ENCODE measurements around the gene HOXA3. TPM values are rescaled to one million over a fixed set of nuclear protein-coding genes. Genes with fewer than 3 reads are reported as not detected.

The HOXA3 gene
- total RNA-seq, 2 experiments from 2014 or later = not detected

DNA sequence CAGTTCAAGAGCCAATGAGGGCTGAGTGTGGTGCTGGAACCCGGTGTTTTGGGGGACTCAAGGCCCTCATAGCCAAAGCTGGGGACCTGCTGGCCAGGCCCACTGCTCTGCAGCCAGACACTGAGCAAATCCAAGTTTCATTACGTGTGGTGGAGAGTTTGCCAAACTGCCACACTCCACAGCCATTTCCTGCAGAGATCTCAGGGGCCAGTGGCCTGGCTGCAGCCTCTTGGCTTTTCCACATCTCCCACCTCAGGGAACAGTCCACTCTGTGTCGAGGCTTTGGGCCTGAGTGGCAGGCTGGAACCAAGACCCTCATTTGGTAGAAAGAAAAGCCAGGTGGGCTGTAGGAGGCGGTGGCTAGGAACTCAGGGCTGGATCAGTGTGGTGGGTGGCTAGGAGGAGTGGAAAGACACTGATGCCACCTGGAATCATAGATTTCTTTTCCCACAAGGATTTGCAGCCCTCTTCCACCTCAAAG lies 29.5 kb upstream of the HOXA3 start:
- ChIA-PET POLR2A (no interaction called here), CTCF (interaction anchor here (0.9 kb wide), 1 partner anchor 16 kb away, joined by 3 read pairs; no protein-coding TSS in a partner anchor)

DNA sequence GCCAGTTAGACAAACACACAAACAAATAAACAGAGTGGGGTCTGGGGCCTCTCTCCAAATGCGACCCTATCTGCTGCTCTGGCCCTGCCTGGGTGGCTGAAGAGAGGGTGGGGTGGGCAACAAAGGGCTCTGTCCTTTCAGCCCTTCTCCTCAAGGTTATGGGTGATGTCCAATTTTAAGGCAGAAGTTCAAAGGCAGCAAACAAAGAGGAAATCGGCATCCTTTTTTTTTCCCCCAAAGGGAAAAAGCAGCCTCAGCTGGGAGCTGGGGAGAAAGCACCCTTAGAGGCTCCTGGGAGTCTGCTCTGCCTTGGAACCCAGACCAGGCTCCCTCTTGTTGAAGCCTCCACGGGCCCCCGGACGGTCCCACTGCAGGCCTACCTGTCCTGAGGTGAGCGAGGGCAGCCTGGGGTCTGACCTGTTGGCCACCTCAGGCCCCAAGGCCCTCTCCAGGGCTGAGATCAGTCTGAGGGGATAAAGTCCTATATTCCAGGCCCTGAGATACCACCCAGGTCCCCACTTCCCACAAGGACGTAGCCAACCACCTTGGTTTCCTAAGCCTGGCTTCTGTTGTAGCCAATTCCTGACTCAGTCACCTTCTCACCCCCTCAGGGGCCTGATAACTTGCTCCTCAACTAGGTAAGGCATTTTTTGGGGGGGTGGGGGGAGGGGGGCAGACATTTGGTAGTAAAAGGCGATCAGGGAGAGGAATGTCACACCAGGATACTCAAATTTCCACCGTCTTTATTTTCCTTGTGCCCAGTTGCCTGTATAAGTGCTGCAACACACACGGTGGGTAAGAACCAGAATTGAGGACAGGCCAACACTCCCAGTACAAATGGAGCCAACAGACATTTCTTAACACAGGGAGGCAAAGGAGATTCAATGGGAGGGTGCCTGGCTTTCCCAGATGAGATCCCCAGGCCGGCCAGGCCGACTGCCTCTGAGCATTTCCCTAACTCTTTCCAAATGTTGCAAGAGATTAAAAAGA lies 28.3 kb upstream of the HOXA3 start:
- CTCF ChIA-PET = interaction anchor here (0.7 to 2.2 kb wide), 4 partner anchors 8 to 27 kb away, joined by 3 to 10 read pairs (median 6); partner anchors contain the start of gene HOXA13
- POLR2A ChIA-PET = no interaction called here

DNA sequence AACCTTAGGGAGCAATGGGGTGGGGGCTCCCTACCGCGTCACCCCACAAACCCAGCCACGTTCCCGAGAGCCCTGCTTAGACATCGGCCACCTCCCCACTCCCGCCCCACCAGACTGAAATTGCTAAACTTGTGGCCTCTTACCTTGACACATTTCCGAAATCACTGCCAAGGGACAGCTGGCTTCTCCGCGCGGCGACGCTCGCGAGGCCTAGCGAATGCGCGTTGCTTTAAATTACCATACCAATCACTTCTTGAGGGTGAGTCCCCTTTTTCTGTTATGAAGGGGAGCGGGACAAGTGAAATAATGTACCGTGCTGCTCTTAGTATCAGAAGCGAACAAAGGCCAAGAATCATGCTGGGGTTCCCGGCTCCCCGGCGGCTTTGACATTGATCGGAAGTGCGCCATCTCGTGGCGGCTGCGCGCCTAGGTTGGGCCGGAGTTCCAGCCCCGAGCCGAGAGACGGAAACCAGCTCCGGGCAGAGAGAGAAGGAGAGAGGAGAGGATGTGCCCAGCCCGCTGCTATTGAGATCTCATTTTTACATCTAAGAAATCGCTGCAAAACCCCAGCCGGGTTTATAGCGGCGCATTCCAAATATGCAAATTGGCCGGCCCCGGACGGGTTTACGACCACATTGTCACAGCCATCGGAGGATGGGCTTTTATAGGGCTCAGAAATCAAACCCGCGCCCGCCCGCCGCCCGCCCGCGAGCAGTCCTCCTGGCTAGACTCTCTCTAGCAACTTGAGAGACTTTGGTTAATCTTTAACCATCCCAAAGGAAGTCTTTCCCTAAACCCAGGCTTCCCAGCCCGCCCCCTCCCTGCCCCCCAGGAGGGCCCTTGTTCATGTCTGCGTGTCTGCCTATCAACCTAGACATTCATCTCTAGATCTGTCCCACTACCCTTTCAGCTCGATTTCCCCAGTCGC lies 27.4 kb upstream of the HOXA3 start:
- ChIA-PET POLR2A (no interaction called here), CTCF (interaction anchor here (0.7 to 2.2 kb wide), 7 partner anchors 9 to 39 kb away, joined by 3 to 10 read pairs (median 4); partner anchors contain the start of gene HOXA13)

DNA sequence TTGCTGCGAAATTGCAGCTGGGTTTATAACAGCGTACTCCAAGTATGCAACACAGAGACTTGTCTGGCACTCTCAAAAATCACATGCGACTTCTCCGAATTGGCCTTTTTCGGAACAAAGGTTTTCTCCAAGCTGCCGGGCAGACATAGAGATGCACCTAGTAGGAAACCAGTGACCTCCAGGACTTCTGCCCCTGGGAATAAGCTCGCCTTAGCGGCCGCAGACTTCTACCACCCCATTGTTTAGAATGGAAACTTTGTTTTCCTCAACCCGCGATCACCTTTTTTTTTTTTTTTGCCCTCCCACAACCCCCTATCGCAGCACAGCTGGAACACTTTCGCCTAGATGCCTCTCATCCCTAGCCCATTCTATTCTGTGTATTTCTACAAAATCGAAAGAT lies 26.6 kb upstream of the HOXA3 start:
- ChIA-PET POLR2A (no interaction called here), CTCF (interaction anchor here (0.7 to 2.2 kb wide), 7 partner anchors 9 to 378 kb away, joined by 3 to 10 read pairs (median 4); partner anchors contain the start of gene HOXA13)

DNA sequence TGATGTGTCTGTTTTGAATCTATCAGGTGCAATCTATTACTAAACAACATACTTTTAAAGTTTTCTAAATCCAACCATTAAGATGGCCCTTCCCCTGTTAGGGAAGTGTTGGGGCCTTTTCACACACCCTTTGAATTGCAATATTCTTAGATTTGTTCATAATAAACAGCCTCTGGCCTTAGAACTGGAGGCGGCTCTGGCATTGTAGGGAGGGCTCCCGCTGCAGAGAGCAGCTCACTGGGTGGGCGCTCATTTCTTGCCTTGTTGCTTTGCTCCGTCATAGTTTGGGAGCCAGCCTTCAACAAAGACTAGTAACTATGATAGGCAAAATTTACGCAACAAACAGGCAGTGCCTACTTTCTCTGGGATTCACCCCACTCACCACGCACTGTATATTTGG lies 26.0 kb upstream of the HOXA3 start:
- POLR2A ChIA-PET = no interaction called here
- CTCF ChIA-PET = interaction anchor here (0.7 to 2.2 kb wide), 4 partner anchors 12 to 379 kb away, joined by 3 to 10 read pairs (median 6); no protein-coding TSS in a partner anchor

DNA sequence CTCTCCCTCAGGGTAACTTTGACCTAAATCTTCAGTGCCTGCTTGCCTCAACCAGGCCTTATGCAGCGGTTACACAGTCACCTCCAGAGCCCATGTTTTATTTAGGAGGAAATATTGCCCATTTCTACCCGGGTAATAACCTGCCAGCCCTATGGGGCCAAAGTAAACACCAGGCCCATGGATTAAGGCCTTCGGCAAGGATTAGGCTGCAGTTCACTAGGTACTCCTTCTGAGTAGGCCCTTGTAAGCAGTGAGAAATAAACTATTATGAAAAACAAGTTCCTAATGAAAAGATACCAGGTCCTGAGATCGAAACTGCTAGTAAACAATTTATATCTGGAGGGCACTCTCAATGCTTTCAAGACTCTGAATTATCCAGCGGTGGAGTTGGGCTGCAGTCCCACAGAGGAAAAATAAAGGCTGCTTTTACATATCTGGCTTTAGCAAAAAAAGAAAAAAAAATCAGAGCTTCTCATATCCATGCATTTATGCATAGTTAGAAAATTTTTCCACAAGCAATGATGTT lies 25.5 kb upstream of the HOXA3 start:
- CTCF ChIA-PET = interaction anchor here (1.3 to 2.2 kb wide), 2 partner anchors 13 to 41 kb away, joined by 3 to 10 read pairs; no protein-coding TSS in a partner anchor
- POLR2A ChIA-PET = no interaction called here

DNA sequence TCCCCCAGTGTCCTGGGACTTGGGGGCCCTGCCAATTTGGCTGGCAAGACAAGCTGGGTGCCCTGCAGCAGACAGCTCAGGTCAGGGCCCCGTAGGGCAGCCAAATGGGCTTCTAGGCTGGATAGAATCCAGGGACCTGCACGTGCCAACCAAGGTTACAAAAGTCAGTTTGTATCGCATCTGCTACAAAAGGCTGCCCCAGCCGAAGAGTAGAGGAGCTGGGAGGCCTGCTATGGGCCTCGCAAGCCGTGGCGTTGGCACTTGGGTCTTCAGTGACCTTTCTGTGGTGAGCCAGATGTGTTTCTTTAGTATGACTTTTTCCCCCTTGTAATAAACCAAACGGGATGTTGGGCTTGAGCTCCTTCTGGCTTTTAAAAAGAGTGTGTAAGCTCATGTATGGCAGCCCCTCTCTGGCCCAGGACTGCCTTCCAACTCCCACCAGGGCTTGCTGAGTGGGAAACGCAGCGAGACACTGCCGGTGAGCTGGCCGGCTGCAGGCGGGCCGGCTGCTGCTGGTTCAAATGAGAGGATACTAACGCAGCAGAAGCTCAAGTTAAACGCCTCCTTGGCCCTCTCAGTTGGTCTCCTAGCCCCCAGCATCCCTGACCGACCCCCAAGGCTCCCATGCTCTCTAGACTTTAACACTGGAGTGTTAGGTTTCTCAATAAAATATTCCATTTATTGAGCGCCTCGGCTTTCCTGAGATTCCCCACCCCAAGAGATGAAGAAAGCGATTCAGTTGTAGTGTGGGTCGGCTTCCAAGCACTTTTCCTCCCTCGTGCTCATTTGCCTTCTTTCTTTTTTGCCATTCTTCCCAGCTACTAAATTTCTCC lies 24.8 kb upstream of the HOXA3 start:
- ChIA-PET CTCF (no interaction called here), POLR2A (no interaction called here)

DNA sequence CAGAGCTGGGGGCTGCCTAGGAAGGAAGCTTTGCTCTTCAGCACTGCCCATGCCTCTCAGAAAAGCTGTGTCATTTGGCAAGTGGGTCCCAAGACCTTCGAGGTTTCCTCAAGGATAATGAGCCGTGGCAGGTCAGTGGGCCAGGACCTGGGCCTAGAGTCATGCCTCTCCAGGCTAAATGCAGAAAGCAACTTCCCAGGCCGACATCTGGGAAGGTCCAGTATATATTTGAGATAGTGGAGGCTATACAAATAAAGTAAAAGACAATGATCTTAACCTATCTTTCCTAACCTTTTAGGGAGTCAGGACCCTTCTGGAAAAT lies 24.1 kb upstream of the HOXA3 start:
- ChIA-PET CTCF (interaction anchor here (1.0 kb wide), 1 partner anchor 9 kb away, joined by 4 read pairs; no protein-coding TSS in a partner anchor), POLR2A (no interaction called here)

DNA sequence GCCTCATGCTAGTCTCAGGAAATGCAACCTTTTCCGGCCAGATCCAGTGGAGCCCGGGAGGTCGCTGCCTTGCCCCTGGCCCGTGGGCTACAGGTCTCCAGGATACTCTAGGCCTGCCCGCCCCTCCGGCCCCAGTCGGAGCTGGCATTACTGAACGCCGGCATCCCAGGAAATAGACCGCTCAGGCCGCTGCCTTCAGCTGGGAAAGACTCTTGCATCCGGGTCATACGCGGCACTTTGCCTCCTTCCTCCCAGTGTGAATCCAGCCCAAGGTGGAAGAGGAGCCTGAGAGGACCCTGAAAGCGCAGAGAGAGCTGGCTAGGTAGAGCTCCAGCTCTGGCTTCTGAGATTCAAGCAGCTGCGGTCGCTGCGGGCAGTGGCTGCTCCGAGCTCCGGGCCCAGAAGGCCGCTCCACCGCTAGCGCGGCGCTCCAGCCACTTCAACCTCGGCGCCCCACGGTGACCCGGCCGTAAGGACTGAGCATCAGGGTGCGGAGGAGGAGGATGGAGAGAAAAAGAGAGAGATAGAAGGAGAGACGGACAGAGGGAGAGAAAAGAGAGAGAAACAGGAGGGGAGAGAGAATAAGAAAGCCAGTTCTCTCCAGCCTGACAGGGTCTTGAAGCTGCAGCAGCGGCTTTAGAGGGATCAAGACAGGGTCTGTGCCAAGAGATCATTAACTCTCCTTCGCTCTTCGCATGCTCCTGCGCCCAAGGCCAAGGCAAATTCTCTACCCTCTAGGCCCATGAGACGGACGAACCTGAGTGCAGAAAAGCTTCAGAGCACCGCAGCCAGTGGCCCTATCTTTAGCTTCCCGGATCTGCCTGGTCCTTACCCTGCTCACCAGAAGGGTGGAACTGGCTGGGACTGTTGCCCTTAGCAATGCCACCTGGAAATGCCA lies 23.5 kb upstream of the HOXA3 start:
- POLR2A ChIA-PET = interaction anchor here (0.6 kb wide), 1 partner anchor 602 kb away, joined by 5 read pairs; no protein-coding TSS in a partner anchor
- CTCF ChIA-PET = interaction anchor here (1.0 to 4.2 kb wide), 2 partner anchors 10 to 14 kb away, joined by 4 to 19 read pairs; no protein-coding TSS in a partner anchor

DNA sequence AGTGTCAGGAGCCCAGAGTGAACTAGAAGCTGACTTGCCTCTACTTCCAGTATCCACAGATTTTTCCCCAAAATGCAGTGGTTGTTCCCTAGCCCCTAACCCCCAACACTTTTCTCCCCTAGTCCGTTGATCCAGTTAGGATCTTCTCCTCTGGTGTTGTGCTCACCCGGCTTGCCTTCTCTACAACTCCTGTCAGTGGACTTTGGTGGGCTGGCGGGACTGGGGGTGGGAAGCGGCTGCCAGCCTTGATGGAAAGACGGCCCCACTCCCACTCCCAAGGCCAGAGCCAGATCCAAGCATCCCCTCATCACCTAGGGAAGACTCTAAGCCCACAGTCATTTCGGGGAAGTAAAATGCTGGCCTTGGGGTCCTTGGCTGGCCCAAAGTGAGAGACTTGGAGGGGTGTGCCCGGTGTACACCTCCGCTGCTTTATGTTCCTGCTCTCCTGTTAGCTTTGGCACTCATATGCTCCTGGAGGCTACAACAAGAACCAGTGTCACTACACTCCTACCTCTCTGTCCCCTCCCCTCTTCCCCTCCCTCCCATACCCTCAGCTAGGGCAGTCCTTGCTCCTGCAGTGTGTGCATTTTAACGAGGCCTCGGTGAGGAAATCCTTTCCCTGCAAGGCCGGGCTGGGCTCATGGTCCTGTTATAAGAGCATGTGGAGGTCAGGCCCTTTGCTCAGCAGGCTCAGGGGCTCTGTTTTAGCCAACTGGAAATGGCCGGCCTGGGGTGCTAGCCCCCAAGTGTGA lies 22.7 kb upstream of the HOXA3 start:
- POLR2A ChIA-PET = interaction anchor here (0.6 kb wide), 1 partner anchor 603 kb away, joined by 5 read pairs; no protein-coding TSS in a partner anchor
- CTCF ChIA-PET = interaction anchor here (1.3 to 4.2 kb wide), 2 partner anchors 13 to 19 kb away, joined by 3 to 19 read pairs; partner anchors contain the start of gene HOXA7

DNA sequence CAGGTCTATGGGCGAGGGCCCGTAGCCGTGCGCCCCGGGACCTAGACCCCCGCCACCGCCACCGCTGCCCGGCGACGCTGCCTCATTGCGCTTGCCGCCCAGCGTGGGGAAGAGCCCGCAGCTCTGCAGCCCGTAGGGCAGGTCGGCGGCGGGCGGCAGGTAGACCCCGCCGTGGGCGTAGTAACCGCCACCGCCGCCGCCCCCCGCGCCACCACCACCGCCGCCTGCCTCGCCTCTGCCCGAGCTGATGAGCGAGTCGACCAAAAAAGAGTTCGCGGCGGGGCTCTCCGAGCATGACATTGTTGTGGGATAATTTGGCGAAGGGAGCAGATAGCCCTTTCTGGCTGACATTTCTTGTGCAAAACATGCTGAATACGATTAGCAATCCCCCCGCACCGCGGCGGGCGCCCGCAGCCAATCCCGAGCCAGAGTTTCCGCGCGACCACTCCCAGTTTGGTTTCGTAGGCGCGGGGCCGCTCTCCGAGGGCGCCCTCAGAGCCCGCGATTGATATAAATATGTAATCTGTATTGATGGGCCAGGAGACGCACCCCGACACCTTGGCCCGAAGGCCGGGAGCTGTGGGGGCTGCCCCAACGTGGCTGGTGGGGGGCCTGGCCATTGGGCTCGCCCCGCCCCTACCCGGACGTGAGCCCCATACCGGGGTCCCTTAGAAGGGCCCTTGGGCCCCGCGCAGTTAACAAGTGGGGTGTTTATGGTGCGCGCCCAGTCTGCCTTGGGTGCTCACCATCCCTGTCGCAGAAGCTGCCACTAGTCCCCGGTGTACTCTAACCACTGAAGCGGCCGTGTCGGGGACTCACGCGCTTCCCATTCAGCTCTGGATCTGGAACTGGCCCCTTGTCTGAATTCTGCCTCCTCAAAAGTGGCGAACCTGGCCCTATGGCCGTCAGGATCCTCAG lies 21.8 kb upstream of the HOXA3 start, which contains the start of gene HOXA10:
Gene HOXA10, minus strand, starts transcription at position 365 of the 918 bp plus-strand sequence. Its CDS starts 14 bp downstream, at position 351.
- ChIA-PET POLR2A (no interaction called here), CTCF (interaction anchor here (1.0 to 4.2 kb wide), 4 partner anchors 13 to 23 kb away, joined by 3 to 19 read pairs (median 4); partner anchors contain the start of gene HOXA7)

DNA sequence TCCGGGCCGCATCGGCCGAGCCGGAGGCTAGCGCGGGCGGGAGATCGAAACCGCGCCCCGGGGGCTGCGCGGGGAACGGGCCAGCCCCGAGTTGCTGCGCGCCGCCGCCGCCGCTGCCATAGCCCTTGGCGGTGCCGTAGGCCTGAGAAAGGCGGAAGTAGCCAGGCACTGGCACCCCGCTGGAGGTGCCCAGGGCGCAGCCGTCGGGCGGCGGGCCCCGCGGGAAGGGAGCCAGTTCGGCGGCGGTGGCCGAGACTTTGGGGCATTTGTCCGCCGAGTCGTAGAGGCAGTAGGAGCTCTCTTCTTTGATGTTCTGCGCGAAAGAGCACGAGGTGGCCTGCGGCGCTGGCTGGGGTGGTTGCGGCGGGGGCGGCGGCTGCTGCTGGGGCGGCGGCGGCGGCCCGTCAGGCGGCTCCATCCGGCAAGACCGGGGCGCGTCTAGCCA lies 21.1 kb upstream of the HOXA3 start:
- POLR2A ChIA-PET = interaction anchor here (0.6 kb wide), 1 partner anchor 978 kb away, joined by 8 read pairs; no protein-coding TSS in a partner anchor

DNA sequence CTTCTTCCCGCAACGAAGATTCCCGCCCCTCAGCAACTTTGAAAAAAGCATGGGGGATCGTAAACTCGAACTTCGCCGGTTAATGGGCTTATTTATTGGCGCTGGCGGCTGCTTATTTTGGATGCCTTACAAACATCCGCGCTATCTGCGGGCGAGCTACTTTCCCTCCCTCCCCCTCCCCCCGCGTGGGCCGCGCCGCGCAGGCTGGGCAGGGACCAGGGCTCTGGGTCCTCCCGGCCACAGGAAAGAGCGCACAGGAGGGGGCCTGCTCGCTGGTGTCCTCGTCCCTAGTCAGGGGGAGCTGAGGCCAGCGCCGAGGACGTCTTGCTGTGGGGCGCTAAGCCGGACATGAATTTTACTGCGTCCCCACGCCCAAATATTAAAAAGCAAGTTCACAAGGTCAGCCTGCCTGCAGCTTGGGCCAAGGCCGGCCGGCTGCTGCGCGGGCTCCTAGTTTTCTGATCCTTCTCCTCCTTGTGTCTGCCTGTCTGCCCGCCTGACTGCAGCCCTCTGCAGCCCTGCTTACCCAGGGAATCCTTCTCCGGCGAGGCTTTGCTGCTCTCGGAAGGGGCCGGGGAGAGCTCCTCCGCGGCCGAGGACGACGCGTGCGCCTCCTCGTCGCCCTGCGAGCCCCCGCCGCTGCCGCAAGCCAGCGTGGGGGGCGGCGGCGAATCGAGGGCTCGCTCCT lies 20.6 kb upstream of the HOXA3 start:
- POLR2A ChIA-PET = interaction anchor here (0.6 kb wide), 1 partner anchor 978 kb away, joined by 8 read pairs; no protein-coding TSS in a partner anchor
- CTCF ChIA-PET = interaction anchor here (0.6 to 4.2 kb wide), 4 partner anchors 11 to 1318 kb away, joined by 3 to 19 read pairs (median 4); no protein-coding TSS in a partner anchor

More for the DNA sequence above, 21.1 kb upstream of the HOXA3 start:
- CTCF ChIA-PET = interaction anchor here (1.0 to 4.2 kb wide), 3 partner anchors 12 to 22 kb away, joined by 4 to 19 read pairs (median 4); no protein-coding TSS in a partner anchor

DNA sequence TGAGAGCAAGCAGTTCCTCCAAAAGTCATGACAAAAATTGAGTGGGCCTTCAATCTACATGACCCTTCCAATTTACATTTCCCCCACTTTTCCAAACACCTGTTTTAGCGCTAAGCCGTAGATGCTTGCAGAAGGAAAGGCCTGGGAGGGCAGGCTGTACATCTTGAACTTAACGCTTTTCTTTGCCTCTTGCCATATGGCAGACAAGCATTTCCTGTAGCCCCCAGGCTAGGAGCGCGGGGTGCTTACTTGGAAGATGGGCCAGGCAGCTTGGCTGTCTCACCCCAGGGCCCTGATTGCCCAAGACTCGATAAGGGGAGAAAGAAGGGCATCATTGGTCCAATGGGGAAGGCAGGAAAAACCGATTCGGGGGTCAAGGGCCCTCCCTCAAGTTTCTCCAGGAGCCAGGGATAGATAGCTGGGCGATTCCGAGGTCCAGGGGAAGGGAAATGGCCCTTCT lies 20.0 kb upstream of the HOXA3 start:
- ChIA-PET CTCF (interaction anchor here (0.6 to 4.2 kb wide), 4 partner anchors 11 to 1318 kb away, joined by 3 to 19 read pairs (median 4); no protein-coding TSS in a partner anchor), POLR2A (no interaction called here)
